ENCODE data around the gene CCDC9.
"Not testable (repeated sequence)": the region's sequence is repeated elsewhere in the genome, so short reads cannot be mapped to it uniquely, and the experiment has no call there.

Gene CCDC9

GRCh38 chr19:47232422-47233211 is 23.7 kb upstream of the CCDC9 start:
- DNase-seq (ENCODE audit: low read depth in 2 of 2), result no peak

- no peak for DNase-seq (ENCODE audit: low read depth in 2 of 2)
These were observed 20.2 kb upstream of the CCDC9 start for GRCh38 chr19:47236072-47236675.

- DNase-seq (ENCODE audit: low read depth in 2 of 2), result no peak
These were observed 17.2 kb upstream of the CCDC9 start for GRCh38 chr19:47239152-47239551.

GRCh38 chr19:47239610-47240296 is 16.6 kb upstream of the CCDC9 start:
- no peak for DNase-seq (ENCODE audit: low read depth in 2 of 2)

GRCh38 chr19:47240556-47240955 is 15.8 kb upstream of the CCDC9 start:
- DNase-seq (ENCODE audit: low read depth in 2 of 2), result no peak

GRCh38 chr19:47240996-47241918 is 15.1 kb upstream of the CCDC9 start:
- peak; percentile 72 to 84 for DNase-seq (ENCODE audit: low read depth in 2 of 2)

- DNase-seq (ENCODE audit: low read depth in 2 of 2), result no peak
These were observed 14.3 kb upstream of the CCDC9 start for GRCh38 chr19:47241919-47242577.

- DNase-seq (ENCODE audit: low read depth in 2 of 2), result no peak
These were observed 13.0 kb upstream of the CCDC9 start for GRCh38 chr19:47243364-47243775.

GRCh38 chr19:47243776-47244547 is 12.4 kb upstream of the CCDC9 start:
- DNase-seq (ENCODE audit: low read depth in 2 of 2), result peak; percentile 74 to 86

GRCh38 chr19:47247308-47247990 is 8.9 kb upstream of the CCDC9 start:
- DNase-seq (ENCODE audit: low read depth in 2 of 2), result peak in 1 of 2 donors; percentile 76

- DNase-seq (ENCODE audit: low read depth in 2 of 2), result not testable (repeated sequence)
These were observed 3.3 kb upstream of the CCDC9 start for GRCh38 chr19:47253016-47253415.

- no peak for DNase-seq (ENCODE audit: low read depth in 2 of 2)
These were observed 2.9 kb upstream of the CCDC9 start for GRCh38 chr19:47253467-47253881.

GRCh38 chr19:47253970-47254369 is 2.4 kb upstream of the CCDC9 start:
- no peak for DNase-seq (ENCODE audit: low read depth in 2 of 2)

GRCh38 chr19:47256693-47257410 is 527 bp downstream of the CCDC9 start:
- peak; percentile 98 to 100 for DNase-seq (ENCODE audit: low read depth in 2 of 2)

- DNase-seq (ENCODE audit: low read depth in 2 of 2), result no peak
These were observed 1.3 kb downstream of the CCDC9 start for GRCh38 chr19:47257411-47258169.

- DNase-seq (ENCODE audit: low read depth in 2 of 2), result no peak
These were observed 2.1 kb downstream of the CCDC9 start for GRCh38 chr19:47258434-47258833.

- no peak for DNase-seq (ENCODE audit: low read depth in 2 of 2)
These were observed 2.7 kb downstream of the CCDC9 start for GRCh38 chr19:47258895-47259555.

GRCh38 chr19:47260476-47260875 is 4.2 kb downstream of the CCDC9 start:
- no peak for DNase-seq (ENCODE audit: low read depth in 2 of 2)

Measured in stimulated activated CD4-positive, alpha-beta T cell treated with anti-CD3 and anti-CD28 coated beads, Interleukin-1b, Interleukin-23, amount 100 ng/mL, for 1 hour (primary cell).